SK-N-SH (cell line): ENCODE measurements around the gene ZFHX3. TPM values are rescaled to one million over a fixed set of nuclear protein-coding genes. Genes with fewer than 3 reads are reported as not detected.

Source experiments
- CTCF ChIA-PET: fragments of 300-600, 350-600 bp; formaldehyde crosslinking; extraction: SDS; loops from one replicate; lab custom pipeline; 2021; lab: Yijun Ruan, JAX
- POLR2A ChIA-PET: fragments of 350-600 bp; sonication (Branson Sonifier 250); formaldehyde crosslinking; extraction: SDS; loops from one replicate; lab custom pipeline; 2020; ENCODE audit warnings: antibody characterized with exemption, inconsistent platforms; lab: Yijun Ruan, JAX
- DNase-seq: peaks from one replicate; pipeline ENCODE4 v3.0.0; 2012
- H2AFZ ChIP-seq: fragments of 200-600 bp; sonication (generic); 2 replicates; pipeline ENCODE4 v1.8.1; 2016; ENCODE audit warnings: antibody characterized with exemption, mild to moderate bottlenecking, low read depth
- H3F3A ChIP-seq: fragments of 200-600 bp; sonication (generic); replicated peaks from 2 replicates; pipeline ENCODE3; 2016; ENCODE audit warnings: antibody characterized with exemption, mild to moderate bottlenecking; ENCODE audit not compliant: insufficient read depth
- H3K27ac ChIP-seq, 2 experiments: fragments of 200-500 bp in 1 of 2; fragments of 200-600 bp in 1 of 2; sonication (Bioruptor generic) in 1 of 2; sonication (generic), shearing (Covaris generic) in 1 of 2; 2 replicates each; pipeline versions ENCODE4 v1.5.1 to v1.6.1; 2014 to 2016; ENCODE audit warnings: low read depth in 2 of 2, inconsistent platforms in 1 of 2, low read length in 1 of 2, mild to moderate bottlenecking in 1 of 2, mixed read lengths in 1 of 2
- H3K27me3 ChIP-seq: fragments of 200-600 bp; sonication (generic), shearing (Covaris generic); 2 replicates; pipeline ENCODE4 v1.6.1; 2016; ENCODE audit warnings: mixed run types; ENCODE audit not compliant: insufficient read depth
- H3K36me3 ChIP-seq, 2 experiments: fragments of 200-500 bp in 1 of 2; fragments of 200-600 bp in 1 of 2; sonication (Bioruptor generic) in 1 of 2; sonication (generic) in 1 of 2; replicated peaks in 1 of 2; 2 replicates each; pipeline versions ENCODE3 to v1.5.1; 2014 to 2016; ENCODE audit warnings: low read length in 1 of 2, mild to moderate bottlenecking in 1 of 2; ENCODE audit not compliant: insufficient read depth in 2 of 2, control insufficient read depth in 1 of 2
- H3K4me1 ChIP-seq, 2 experiments: fragments of 200-500 bp in 1 of 2; fragments of 200-600 bp in 1 of 2; sonication (Bioruptor generic) in 1 of 2; sonication (generic), shearing (Covaris generic) in 1 of 2; 2 replicates each; pipeline versions ENCODE4 v1.5.1 to v1.6.1; 2014 to 2016; ENCODE audit warnings: low read depth in 1 of 2, low read length in 1 of 2, mixed run types in 1 of 2; ENCODE audit not compliant: insufficient read depth in 2 of 2, control insufficient read depth in 1 of 2
- H3K4me2 ChIP-seq: fragments of 200-600 bp; sonication (generic), shearing (Covaris generic); 2 replicates; pipeline ENCODE4 v1.6.1; 2017; ENCODE audit warnings: mixed run types
- H3K4me3 ChIP-seq, 2 experiments: fragments of 200-500 bp in 1 of 2; fragments of 200-600 bp in 1 of 2; sonication (Bioruptor generic) in 1 of 2; sonication (generic), shearing (Covaris generic) in 1 of 2; 2 replicates each; pipeline versions ENCODE4 v1.5.1 to v1.8.1; 2014 to 2016; ENCODE audit warnings: low read depth in 2 of 2, inconsistent platforms in 1 of 2, low read length in 1 of 2, mild to moderate bottlenecking in 1 of 2, mixed read lengths in 1 of 2, moderate library complexity in 1 of 2
- H3K79me2 ChIP-seq: fragments of 200-600 bp; sonication (generic); 2 replicates; pipeline ENCODE4 v1.8.1; 2017; ENCODE audit warnings: mild to moderate bottlenecking; ENCODE audit not compliant: insufficient read depth
- H3K9ac ChIP-seq: fragments of 200-600 bp; sonication (generic); 2 replicates; pipeline ENCODE4 v1.6.1; 2017; ENCODE audit warnings: mixed run types
- H3K9me2 ChIP-seq: fragments of 200-600 bp; sonication (generic); 2 replicates; pipeline ENCODE4 v1.6.1; 2017; ENCODE audit warnings: mixed run types
- H3K9me3 ChIP-seq: fragments of 200-600 bp; sonication (generic); 2 replicates; pipeline ENCODE4 v1.6.1; 2017; ENCODE audit warnings: mixed run types, mild to moderate bottlenecking, moderate library complexity
- H4K20me1 ChIP-seq: fragments of 200-600 bp; sonication (generic); 2 replicates; pipeline ENCODE4 v1.6.1; 2017; ENCODE audit warnings: mild to moderate bottlenecking, mixed run types; ENCODE audit not compliant: insufficient read depth
- EP300 ChIP-seq, 2 experiments: IDR thresholded peaks; 2 replicates each; pipeline versions ENCODE4 v1.4.0 to v1.6.1; 2012; ENCODE audit warnings: borderline replicate concordance in 1 of 2, low read depth in 1 of 2, low read length in 1 of 2
- EZH2phosphoT487 ChIP-seq: fragments of 200-600 bp; sonication (generic); IDR thresholded peaks from 2 replicates; pipeline ENCODE4 v1.6.1; 2017; ENCODE audit warnings: low read depth, mixed run types, mild to moderate bottlenecking, antibody characterized with exemption, moderate library complexity, borderline replicate concordance
- FOSL2 ChIP-seq: IDR thresholded peaks from 2 replicates; pipeline ENCODE4 v1.4.0; 2012; ENCODE audit warnings: low read depth, mild to moderate bottlenecking, moderate library complexity, borderline replicate concordance
- GATA2 ChIP-seq: sonication (generic); formaldehyde crosslinking; IDR thresholded peaks from 2 replicates; pipeline ENCODE4 v1.5.0; 2020; ENCODE audit warnings: mild to moderate bottlenecking, missing genetic modification reagents
- MEF2A ChIP-seq: IDR thresholded peaks from 2 replicates; pipeline ENCODE4 v1.4.0; 2012; ENCODE audit warnings: low read depth, borderline replicate concordance
- MXI1 ChIP-seq: IDR thresholded peaks from 2 replicates; pipeline ENCODE4 v1.6.1; 2012; ENCODE audit warnings: mild to moderate bottlenecking, low read depth, low read length, improper control_type of control experiment
- NFIC ChIP-seq: IDR thresholded peaks from 2 replicates; pipeline ENCODE4 v1.4.0; 2012; ENCODE audit warnings: borderline replicate concordance
- POLR2AphosphoS5 ChIP-seq: IDR thresholded peaks from 2 replicates; pipeline ENCODE4 v1.6.1; 2012; ENCODE audit warnings: low read depth, low read length
- RFX5 ChIP-seq: IDR thresholded peaks from 2 replicates; pipeline ENCODE4 v1.6.1; 2012; ENCODE audit warnings: mild to moderate bottlenecking, improper control_type of control experiment, low read length
- SIN3A ChIP-seq: IDR thresholded peaks from 2 replicates; pipeline ENCODE4 v1.6.1; 2012; ENCODE audit warnings: low read depth, mild to moderate bottlenecking, low read length, moderate library complexity, borderline replicate concordance
- SMC3 ChIP-seq: IDR thresholded peaks from 2 replicates; pipeline ENCODE4 v1.6.1; 2012; ENCODE audit warnings: low read depth, low read length, improper control_type of control experiment
- TAF1 ChIP-seq: IDR thresholded peaks from 2 replicates; pipeline ENCODE4 v1.6.1; 2012; ENCODE audit warnings: low read depth, mild to moderate bottlenecking, low read length, moderate library complexity, borderline replicate concordance
- TEAD4 ChIP-seq: IDR thresholded peaks from 2 replicates; pipeline ENCODE4 v1.4.0; 2012; ENCODE audit warnings: mild to moderate bottlenecking, borderline replicate concordance; ENCODE audit not compliant: insufficient read depth
- YY1 ChIP-seq: IDR thresholded peaks from 2 replicates; pipeline ENCODE4 v1.4.0; 2012; ENCODE audit warnings: low read depth, mild to moderate bottlenecking
- WGBS: methylation state at CpG from one replicate; pipeline ENCODE4 v1.1.6; 2017; ENCODE audit warnings: low lambda C conversion rate; 5-methylcytosine and 5-hydroxymethylcytosine counted together
- polyA plus RNA-seq, 3 experiments: library from polyadenylated mRNA; depleted of rRNA; stranded (reverse); fragments of >200 nt; gene quantifications; 2 replicates each; pipeline ENCODE4 v1.2.3, GENCODE V29; 2012
- TF ChIP-seq, protein P1 (sequence below): IDR thresholded peaks from 2 replicates; pipeline ENCODE4 v1.4.0; 2012; ENCODE audit warnings: low read depth, borderline replicate concordance
- TF ChIP-seq, protein P2 (sequence below): fragments of 150-350 bp; IDR thresholded peaks from 2 replicates; pipeline ENCODE4 v1.6.1; 2017; ENCODE audit warnings: antibody characterized with exemption, low read length, low read depth, borderline replicate concordance
- TF ChIP-seq, protein P3 (sequence below): fragments of 150-350 bp; IDR thresholded peaks from 2 replicates; pipeline ENCODE4 v1.6.1; 2016; ENCODE audit warnings: mild to moderate bottlenecking, low read depth, low read length

ZFHX3 gene
- polyA plus RNA-seq, 1 of the 3 experiments (the other 2 are of a cell fraction) = 2.0 TPM

DNA sequence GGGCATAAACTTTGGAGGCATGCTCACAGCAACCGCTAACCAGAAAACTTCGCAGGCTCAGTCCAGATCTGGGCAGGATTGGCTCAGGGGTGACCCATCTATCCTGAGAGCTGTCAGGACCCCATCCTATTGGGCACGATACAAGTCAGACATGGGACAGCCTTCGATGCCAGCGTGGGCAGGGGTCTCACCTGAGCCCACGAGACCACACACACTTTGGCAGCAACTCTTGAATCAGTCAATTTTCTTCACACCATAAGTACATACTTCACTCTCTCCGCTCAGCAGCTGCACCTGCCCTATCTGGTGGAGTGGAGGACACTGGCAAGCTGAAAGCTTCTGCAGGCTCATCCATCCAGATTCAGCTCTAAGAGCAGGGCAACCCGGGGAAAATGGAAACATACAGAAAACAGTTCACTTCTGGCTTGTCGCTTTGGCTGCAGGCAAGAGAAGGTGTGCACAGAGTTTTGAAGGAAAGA lies 48.3 kb downstream of the ZFHX3 start:
- POLR2A ChIA-PET = no interaction called here
- no peaks in the 10 kb centered on the region for H3K9me2 ChIP-seq
- no peaks in the 10 kb centered on the region for H3K27me3 ChIP-seq
- H3K9ac ChIP-seq = no peak overlapping the region
- H3F3A ChIP-seq = no peaks in the 10 kb centered on the region
- no peak overlapping the region for H3K4me3 ChIP-seq
- no peaks in the 10 kb centered on the region for H3K9me3 ChIP-seq
- peaks cover 97% of the 10 kb centered on the region for H3K79me2 ChIP-seq
- peaks cover 3 to 12% of the 10 kb centered on the region in 2 experiments; a peak in 2 of 4 replicates for H3K4me1 ChIP-seq
- H3K36me3 ChIP-seq = no peaks in the 10 kb centered on the region
- CTCF ChIA-PET = interaction anchor here (0.7 kb wide), 1 partner anchor 8 kb away, joined by 3 read pairs; no protein-coding TSS in a partner anchor
- no peak overlapping the region for H2AFZ ChIP-seq
- no peak overlapping the region for H3K4me2 ChIP-seq
- 93% methylated on average over 9 of the region's 9 CpGs for WGBS
- DNase-seq = no peak
- H4K20me1 ChIP-seq = peaks cover 29% of the 10 kb centered on the region; the same call in 1 of the 2 replicates
- no peak for TF ChIP-seq POLR2AphosphoS5
- TF ChIP-seq EZH2phosphoT487 = no peak
- TF ChIP-seq, protein P1, sequence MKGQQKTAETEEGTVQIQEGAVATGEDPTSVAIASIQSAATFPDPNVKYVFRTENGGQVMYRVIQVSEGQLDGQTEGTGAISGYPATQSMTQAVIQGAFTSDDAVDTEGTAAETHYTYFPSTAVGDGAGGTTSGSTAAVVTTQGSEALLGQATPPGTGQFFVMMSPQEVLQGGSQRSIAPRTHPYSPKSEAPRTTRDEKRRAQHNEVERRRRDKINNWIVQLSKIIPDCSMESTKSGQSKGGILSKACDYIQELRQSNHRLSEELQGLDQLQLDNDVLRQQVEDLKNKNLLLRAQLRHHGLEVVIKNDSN = no peak
- TF ChIP-seq MXI1 = no peak
- TF ChIP-seq TEAD4 = no peak
- no peak for TF ChIP-seq TAF1
- no peak for TF ChIP-seq SMC3
- TF ChIP-seq RFX5 = no peak
- TF ChIP-seq FOSL2 = no peak
- no peak for TF ChIP-seq GATA2
- TF ChIP-seq MEF2A = no peak
- TF ChIP-seq, protein P2, sequence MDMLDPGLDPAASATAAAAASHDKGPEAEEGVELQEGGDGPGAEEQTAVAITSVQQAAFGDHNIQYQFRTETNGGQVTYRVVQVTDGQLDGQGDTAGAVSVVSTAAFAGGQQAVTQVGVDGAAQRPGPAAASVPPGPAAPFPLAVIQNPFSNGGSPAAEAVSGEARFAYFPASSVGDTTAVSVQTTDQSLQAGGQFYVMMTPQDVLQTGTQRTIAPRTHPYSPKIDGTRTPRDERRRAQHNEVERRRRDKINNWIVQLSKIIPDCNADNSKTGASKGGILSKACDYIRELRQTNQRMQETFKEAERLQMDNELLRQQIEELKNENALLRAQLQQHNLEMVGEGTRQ = no peak
- TF ChIP-seq, all 33 proteins: peak for 0
- no peak overlapping the region for H3K27ac ChIP-seq

DNA sequence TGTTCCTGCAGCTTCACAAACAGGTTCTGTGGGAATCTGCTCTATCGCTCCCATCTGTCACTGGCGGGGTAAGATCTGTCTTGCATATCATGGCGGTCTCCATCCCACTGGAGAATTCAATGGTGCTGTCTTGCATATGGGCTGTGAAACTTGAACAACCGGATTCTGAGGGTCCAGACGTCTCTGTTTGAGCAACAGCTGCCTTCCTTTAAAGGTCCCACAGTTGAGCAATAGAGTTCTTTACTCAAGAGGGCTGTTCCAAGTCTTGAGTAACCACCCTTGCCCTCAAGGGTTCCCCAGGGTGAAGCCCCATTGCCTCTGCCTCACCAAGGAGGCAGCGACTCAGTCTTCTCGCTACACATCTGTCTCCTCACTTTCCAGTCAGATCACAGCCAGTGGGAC lies 50.8 kb downstream of the ZFHX3 start:
- peaks cover 33% of the 10 kb centered on the region; the same call in 1 of the 2 replicates for H4K20me1 ChIP-seq
- no peak overlapping the region for H3K9ac ChIP-seq
- no peak overlapping the region for H3K4me2 ChIP-seq
- no peaks in the 10 kb centered on the region for H3K9me2 ChIP-seq
- no peaks in the 10 kb centered on the region for H3K36me3 ChIP-seq
- H3K9me3 ChIP-seq = no peaks in the 10 kb centered on the region
- peaks cover 7 to 20% of the 10 kb centered on the region in 2 experiments; a peak in 2 of 4 replicates for H3K4me1 ChIP-seq
- H3K27ac ChIP-seq = no peak overlapping the region
- H3F3A ChIP-seq = no peaks in the 10 kb centered on the region
- TF ChIP-seq, protein P3, sequence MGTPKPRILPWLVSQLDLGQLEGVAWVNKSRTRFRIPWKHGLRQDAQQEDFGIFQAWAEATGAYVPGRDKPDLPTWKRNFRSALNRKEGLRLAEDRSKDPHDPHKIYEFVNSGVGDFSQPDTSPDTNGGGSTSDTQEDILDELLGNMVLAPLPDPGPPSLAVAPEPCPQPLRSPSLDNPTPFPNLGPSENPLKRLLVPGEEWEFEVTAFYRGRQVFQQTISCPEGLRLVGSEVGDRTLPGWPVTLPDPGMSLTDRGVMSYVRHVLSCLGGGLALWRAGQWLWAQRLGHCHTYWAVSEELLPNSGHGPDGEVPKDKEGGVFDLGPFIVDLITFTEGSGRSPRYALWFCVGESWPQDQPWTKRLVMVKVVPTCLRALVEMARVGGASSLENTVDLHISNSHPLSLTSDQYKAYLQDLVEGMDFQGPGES = no peak
- TF ChIP-seq FOSL2 (no peak), SIN3A (no peak), YY1 (no peak), NFIC (no peak), EP300 (IDR thresholded peaks at IDR 0.05; ENCODE audit: borderline replicate concordance in 1 of 2, low read depth in 1 of 2, low read length in 1 of 2) (no peak), MXI1 (no peak), SMC3 (no peak), TAF1 (no peak)
- TF ChIP-seq, protein P2 = no peak
- no peak for DNase-seq
- no peaks in the 10 kb centered on the region for H3K27me3 ChIP-seq
- no peak overlapping the region for H2AFZ ChIP-seq
- CTCF ChIA-PET = no interaction called here
- H3K4me3 ChIP-seq = no peak overlapping the region
- POLR2A ChIA-PET = no interaction called here
- WGBS = 100% methylated on average over 6 of the region's 7 CpGs
- H3K79me2 ChIP-seq = peaks cover 100% of the 10 kb centered on the region
